Measurements from ENCODE around the gene JARID2.

DNA sequence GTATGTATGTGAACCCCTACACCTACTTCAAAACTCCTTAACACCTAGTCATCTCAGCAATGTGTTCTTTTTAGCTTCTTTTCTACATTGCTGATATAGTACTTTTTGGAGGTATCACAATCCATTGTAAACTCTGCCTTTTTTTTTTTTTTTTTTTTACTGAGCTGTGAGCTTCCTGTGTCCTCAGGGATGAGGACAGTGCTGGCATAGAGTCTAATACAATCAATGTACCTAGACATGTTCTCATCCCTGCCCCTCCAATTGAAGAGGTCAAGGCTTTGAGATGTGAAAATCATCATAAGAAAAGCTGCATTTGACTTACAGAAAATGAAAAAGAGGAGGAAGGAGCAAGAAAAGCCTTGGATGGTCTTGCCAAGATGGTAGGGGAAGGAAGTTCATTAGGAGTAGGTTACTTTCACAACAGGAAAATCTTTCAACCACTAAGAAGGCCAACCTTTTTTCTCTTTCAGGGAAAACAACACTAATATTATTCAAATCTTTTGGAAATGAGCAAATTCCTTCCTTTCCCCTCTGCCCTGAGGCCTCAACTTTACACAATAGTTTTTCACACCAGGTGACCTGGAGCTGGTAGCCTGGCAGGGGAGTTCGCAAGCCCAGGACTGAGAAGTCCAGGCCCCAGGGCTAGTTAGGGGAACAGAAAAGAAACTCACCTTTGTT is 2.8 kb upstream of the JARID2 start:
- TF ChIP-seq POLR2AphosphoS5 (IDR thresholded peaks at IDR 0.05; ENCODE audit: low read depth, low read length) (no peak), POLR2A (IDR thresholded peaks at IDR 0.05; ENCODE audit: low read depth, low read length) (no peak), SPI1 (IDR thresholded peaks at IDR 0.05; ENCODE audit: low read depth, low read length) (no peak), TAF1 (IDR thresholded peaks at IDR 0.05; ENCODE audit: low read depth, low read length) (no peak), PAX5 (IDR thresholded peaks at IDR 0.05; ENCODE audit: insufficient read depth, low read length, severe bottlenecking) (no peak), POU2F2 (IDR thresholded peaks at IDR 0.05; ENCODE audit: low read depth, low read length) (no peak)
